Activated naive CD8-positive, alpha-beta T cell treated with anti-CD3 and anti-CD28 coated beads, Interleukin-2, amount 10 ng/mL, durations not matched to agents 7 days and 5 days (primary cell): Measurements from ENCODE around the gene SETD1B. TPM values are rescaled to one million over a fixed set of nuclear protein-coding genes. Genes with fewer than 3 reads are reported as not detected.
"Not testable (repeated sequence)": the region's sequence is repeated elsewhere in the genome, so short reads cannot be mapped to it uniquely, and the experiment has no call there.

Experiments used
- ATAC-seq: fragments of 150-1000 bp; cut with Tn5 transposase; one replicate; pipeline ENCODE4 v1.10.0; 2021; ENCODE audit warnings: low read depth, moderate library complexity
- POLR2A ChIA-PET: fragments of 350-600 bp; sonication (Branson Sonifier 250); formaldehyde crosslinking; loops from one replicate; lab custom pipeline; 2021; ENCODE audit warnings: antibody characterized with exemption; lab: Charles Lee
- DNase-seq: peaks from one replicate; pipeline ENCODE4 v3.0.0; 2021
- H3K27ac Mint-ChIP-seq: one replicate; pipeline ENCODE4 v1.8.0; 2022; ENCODE audit warnings: mild to moderate bottlenecking, mixed read lengths
- H3K27me3 Mint-ChIP-seq: one replicate; pipeline ENCODE4 v1.8.0; 2022; ENCODE audit warnings: mild to moderate bottlenecking, moderate library complexity, mixed read lengths
- H3K36me3 Mint-ChIP-seq: one replicate; pipeline ENCODE4 v1.8.0; 2021; ENCODE audit warnings: mild to moderate bottlenecking, mixed read lengths
- H3K4me1 Mint-ChIP-seq: one replicate; pipeline ENCODE4 v1.8.0; 2021; ENCODE audit warnings: mixed read lengths
- H3K4me3 Mint-ChIP-seq: one replicate; pipeline ENCODE4 v1.8.0; 2022; ENCODE audit warnings: mild to moderate bottlenecking, moderate library complexity, mixed read lengths
- H3K9me3 Mint-ChIP-seq: one replicate; pipeline ENCODE4 v1.8.0; 2021; ENCODE audit warnings: mixed read lengths
- total RNA-seq, 2 experiments: library from RNA; stranded (reverse); gene quantifications; one replicate each; pipeline ENCODE4 v1.2.3, GENCODE V29; 2021

SETD1B gene
- total RNA-seq, 2 experiments from 2014 or later = 45.0 to 46.8 TPM

- no peak overlapping the region for H3K4me3 Mint-ChIP-seq
- H3K9me3 Mint-ChIP-seq = no peaks in the 10 kb centered on the region
- DNase-seq = no peak
- no peaks in the 10 kb centered on the region for H3K36me3 Mint-ChIP-seq
- no peak for ATAC-seq
- H3K27ac Mint-ChIP-seq = no peak overlapping the region
- H3K27me3 Mint-ChIP-seq = no peaks in the 10 kb centered on the region
- peaks cover 1% of the 10 kb centered on the region for H3K4me1 Mint-ChIP-seq
- POLR2A ChIA-PET = no interaction called here
These were observed 45.4 kb downstream of the SETD1B start for GRCh38 chr12:121849211-121849610.

GRCh38 chr12:121849665-121850064 lies 45.9 kb downstream of the SETD1B start:
- DNase-seq = no peak
- ATAC-seq = no peak
- H3K9me3 Mint-ChIP-seq = no peaks in the 10 kb centered on the region
- H3K4me3 Mint-ChIP-seq = no peak overlapping the region
- no peaks in the 10 kb centered on the region for H3K36me3 Mint-ChIP-seq
- POLR2A ChIA-PET = no interaction called here
- H3K27ac Mint-ChIP-seq = no peak overlapping the region
- no peaks in the 10 kb centered on the region for H3K27me3 Mint-ChIP-seq
- H3K4me1 Mint-ChIP-seq = peaks cover 1% of the 10 kb centered on the region

GRCh38 chr12:121852392-121852791 lies 48.6 kb downstream of the SETD1B start:
- H3K27ac Mint-ChIP-seq, H3K27me3 Mint-ChIP-seq, DNase-seq, ATAC-seq, POLR2A ChIA-PET, H3K36me3 Mint-ChIP-seq, H3K9me3 Mint-ChIP-seq, H3K4me1 Mint-ChIP-seq, H3K4me3 Mint-ChIP-seq: not testable (repeated sequence)

- Mint-ChIP-seq H3K4me1 (peaks cover 4% of the 10 kb centered on the region), H3K4me3 (no peak overlapping the region), H3K27ac (no peak overlapping the region), H3K27me3 (no peaks in the 10 kb centered on the region), H3K36me3 (no peaks in the 10 kb centered on the region), H3K9me3 (no peaks in the 10 kb centered on the region)
- DNase-seq (no peak), ATAC-seq (no peak)
- POLR2A ChIA-PET = no interaction called here
These were observed 53.8 kb downstream of the SETD1B start for GRCh38 chr12:121857322-121858246.

- H3K27me3 Mint-ChIP-seq = no peaks in the 10 kb centered on the region
- no peaks in the 10 kb centered on the region for H3K36me3 Mint-ChIP-seq
- H3K4me3 Mint-ChIP-seq = no peak overlapping the region
- DNase-seq (no peak), ATAC-seq (no peak)
- H3K9me3 Mint-ChIP-seq = no peaks in the 10 kb centered on the region
- peaks cover 4% of the 10 kb centered on the region for H3K4me1 Mint-ChIP-seq
- no peak overlapping the region for H3K27ac Mint-ChIP-seq
- POLR2A ChIA-PET = no interaction called here
These were observed 54.5 kb downstream of the SETD1B start for GRCh38 chr12:121858318-121858661.

- Mint-ChIP-seq H3K27me3 (no peaks in the 10 kb centered on the region), H3K27ac (no peak within 1 kb of the TSS), H3K36me3 (no peaks in the 10 kb centered on the region), H3K4me3 (no peak within 1 kb of the TSS), H3K4me1 (peaks cover 4% of the 10 kb centered on the region), H3K9me3 (no peaks in the 10 kb centered on the region)
- POLR2A ChIA-PET = no interaction called here
- no peak for DNase-seq
- ATAC-seq = no peak
These were observed 55.1 kb downstream of the SETD1B start, which contains the start of gene HPD for GRCh38 chr12:121858662-121859572. Gene HPD (minus strand): TSS chr12:121858859. CDS start chr12:121858823, 36 bp downstream.

GRCh38 chr12:121860257-121860656 lies 56.4 kb downstream of the SETD1B start:
- H3K9me3 Mint-ChIP-seq = no peaks in the 10 kb centered on the region
- H3K4me3 Mint-ChIP-seq = no peak overlapping the region
- POLR2A ChIA-PET = no interaction called here
- no peak overlapping the region for H3K27ac Mint-ChIP-seq
- ATAC-seq (no peak), DNase-seq (no peak)
- H3K27me3 Mint-ChIP-seq = no peaks in the 10 kb centered on the region
- no peaks in the 10 kb centered on the region for H3K36me3 Mint-ChIP-seq
- H3K4me1 Mint-ChIP-seq = peaks cover 4% of the 10 kb centered on the region

- not testable (repeated sequence) for H3K9me3 Mint-ChIP-seq, H3K27ac Mint-ChIP-seq, H3K4me3 Mint-ChIP-seq, H3K36me3 Mint-ChIP-seq, DNase-seq, ATAC-seq, H3K27me3 Mint-ChIP-seq, H3K4me1 Mint-ChIP-seq
- POLR2A ChIA-PET = interaction anchor here (0.6 kb wide), 1 partner anchor 10 kb away, joined by 4 read pairs; no protein-coding TSS in a partner anchor
These were observed 56.9 kb downstream of the SETD1B start for GRCh38 chr12:121860699-121861098.

GRCh38 chr12:121861636-121862254 lies 57.9 kb downstream of the SETD1B start:
- POLR2A ChIA-PET = interaction anchor here (0.6 kb wide), 1 partner anchor 11 kb away, joined by 4 read pairs; no protein-coding TSS in a partner anchor
- H3K4me1 Mint-ChIP-seq = no peaks in the 10 kb centered on the region
- ATAC-seq (no peak), DNase-seq (no peak)
- H3K27me3 Mint-ChIP-seq = no peaks in the 10 kb centered on the region
- H3K36me3 Mint-ChIP-seq = no peaks in the 10 kb centered on the region
- H3K4me3 Mint-ChIP-seq = no peak overlapping the region
- no peaks in the 10 kb centered on the region for H3K9me3 Mint-ChIP-seq
- H3K27ac Mint-ChIP-seq = no peak overlapping the region

GRCh38 chr12:121866331-121866730 lies 62.5 kb downstream of the SETD1B start:
- POLR2A ChIA-PET = no interaction called here
- Mint-ChIP-seq H3K27ac (no peak overlapping the region), H3K27me3 (peaks cover 2% of the 10 kb centered on the region), H3K4me1 (no peaks in the 10 kb centered on the region), H3K36me3 (no peaks in the 10 kb centered on the region), H3K9me3 (no peaks in the 10 kb centered on the region), H3K4me3 (no peak overlapping the region)
- DNase-seq (no peak), ATAC-seq (no peak)

GRCh38 chr12:121869229-121869628 lies 65.4 kb downstream of the SETD1B start:
- H3K27me3 Mint-ChIP-seq, DNase-seq, ATAC-seq, H3K4me3 Mint-ChIP-seq, H3K36me3 Mint-ChIP-seq, POLR2A ChIA-PET, H3K9me3 Mint-ChIP-seq, H3K27ac Mint-ChIP-seq, H3K4me1 Mint-ChIP-seq: not testable (repeated sequence)

GRCh38 chr12:121871467-121871866 lies 67.7 kb downstream of the SETD1B start:
- POLR2A ChIA-PET = no interaction called here

GRCh38 chr12:121872546-121873215 lies 68.9 kb downstream of the SETD1B start:
- POLR2A ChIA-PET = no interaction called here
- no peak overlapping the region for H3K27ac Mint-ChIP-seq
- DNase-seq = no peak
- ATAC-seq = no peak
- H3K9me3 Mint-ChIP-seq = no peaks in the 10 kb centered on the region
- no peaks in the 10 kb centered on the region for H3K4me1 Mint-ChIP-seq
- no peaks in the 10 kb centered on the region for H3K36me3 Mint-ChIP-seq
- H3K27me3 Mint-ChIP-seq = peaks cover 3% of the 10 kb centered on the region
- no peak overlapping the region for H3K4me3 Mint-ChIP-seq

More at GRCh38 chr12:121871467-121871866, 67.7 kb downstream of the SETD1B start:
- Mint-ChIP-seq H3K27ac (no peak overlapping the region), H3K9me3 (no peaks in the 10 kb centered on the region), H3K36me3 (no peaks in the 10 kb centered on the region), H3K4me3 (no peak overlapping the region), H3K4me1 (no peaks in the 10 kb centered on the region), H3K27me3 (peaks cover 4% of the 10 kb centered on the region)
- no peak for DNase-seq
- ATAC-seq = peak; percentile 47
